ENCODE measurements around the gene THOC6.
"Not testable (repeated sequence)": the region's sequence is repeated elsewhere in the genome, so short reads cannot be mapped to it uniquely, and the experiment has no call there.

THOC6 gene

GRCh38 chr16:3030222-3031212 lies 6.7 kb downstream of the THOC6 start:
- DNase-seq (ENCODE audit: low read depth), result no peak

- DNase-seq (ENCODE audit: low read depth), result no peak
Measured at GRCh38 chr16:3032624-3033023, 8.8 kb downstream of the THOC6 start.

- no peak for DNase-seq (ENCODE audit: low read depth)
Measured at GRCh38 chr16:3035289-3035971, 11.6 kb downstream of the THOC6 start.

- DNase-seq (ENCODE audit: low read depth), result no peak
Measured at GRCh38 chr16:3035972-3036725, 12.3 kb downstream of the THOC6 start.

- DNase-seq (ENCODE audit: low read depth), result no peak
Measured at GRCh38 chr16:3036726-3037315, 13.0 kb downstream of the THOC6 start, which contains the start of gene BICDL2. Gene BICDL2 (minus strand): TSS chr16:3036944. CDS start chr16:3035496, 1,448 bp downstream.

- DNase-seq (ENCODE audit: low read depth), result no peak
Measured at GRCh38 chr16:3038256-3038655, 14.4 kb downstream of the THOC6 start.

GRCh38 chr16:3038896-3039295 lies 15.1 kb downstream of the THOC6 start:
- no peak for DNase-seq (ENCODE audit: low read depth)

- DNase-seq (ENCODE audit: low read depth), result no peak
Measured at GRCh38 chr16:3042376-3042775, 18.5 kb downstream of the THOC6 start.

- no peak for DNase-seq (ENCODE audit: low read depth)
Measured at GRCh38 chr16:3044708-3045107, 20.9 kb downstream of the THOC6 start.

GRCh38 chr16:3045758-3046640 lies 22.2 kb downstream of the THOC6 start, which contains the start of gene MMP25:
Gene MMP25 (plus strand): TSS chr16:3046561. CDS start chr16:3046918, 357 bp downstream.
- no peak for DNase-seq (ENCODE audit: low read depth)

GRCh38 chr16:3046641-3047386 lies 23.0 kb downstream of the THOC6 start:
- DNase-seq (ENCODE audit: low read depth), result no peak

GRCh38 chr16:3047387-3047720 lies 23.5 kb downstream of the THOC6 start:
- no peak for DNase-seq (ENCODE audit: low read depth)

- DNase-seq (ENCODE audit: low read depth), result no peak
Measured at GRCh38 chr16:3049921-3050481, 26.2 kb downstream of the THOC6 start.

- no peak for DNase-seq (ENCODE audit: low read depth)
Measured at GRCh38 chr16:3050487-3050886, 26.7 kb downstream of the THOC6 start.

- DNase-seq (ENCODE audit: low read depth), result no peak
Measured at GRCh38 chr16:3051009-3051408, 27.2 kb downstream of the THOC6 start.

GRCh38 chr16:3051494-3051893 lies 27.7 kb downstream of the THOC6 start:
- DNase-seq (ENCODE audit: low read depth), result no peak

GRCh38 chr16:3052571-3053329 lies 28.9 kb downstream of the THOC6 start:
- DNase-seq (ENCODE audit: low read depth), result not testable (repeated sequence)

- not testable (repeated sequence) for DNase-seq (ENCODE audit: low read depth)
Measured at GRCh38 chr16:3053330-3053710, 29.5 kb downstream of the THOC6 start.
